Tibial nerve (tissue), 3 donors: Measurements from ENCODE around the gene MYADML2.

Experiments used
- POLR2A ChIP-seq, 2 donors: fragments of 450-650 bp; IDR thresholded peaks; one replicate each; pipeline ENCODE4 v1.6.1; 2017; ENCODE audit warnings: antibody characterized with exemption in 2 of 2, mild to moderate bottlenecking in 2 of 2, moderate library complexity in 2 of 2
- TF ChIP-seq, protein P1 (sequence below), 5 experiments: fragments of 200-600 bp in 3 of 5; fragments of 450-650 bp in 2 of 5; sonication (generic) in 3 of 5; IDR thresholded peaks; one replicate each; pipeline ENCODE4 v1.5.1; 2016 to 2019; ENCODE audit warnings: antibody characterized with exemption in 5 of 5, mild to moderate bottlenecking in 3 of 5, moderate library complexity in 2 of 5

DNA sequence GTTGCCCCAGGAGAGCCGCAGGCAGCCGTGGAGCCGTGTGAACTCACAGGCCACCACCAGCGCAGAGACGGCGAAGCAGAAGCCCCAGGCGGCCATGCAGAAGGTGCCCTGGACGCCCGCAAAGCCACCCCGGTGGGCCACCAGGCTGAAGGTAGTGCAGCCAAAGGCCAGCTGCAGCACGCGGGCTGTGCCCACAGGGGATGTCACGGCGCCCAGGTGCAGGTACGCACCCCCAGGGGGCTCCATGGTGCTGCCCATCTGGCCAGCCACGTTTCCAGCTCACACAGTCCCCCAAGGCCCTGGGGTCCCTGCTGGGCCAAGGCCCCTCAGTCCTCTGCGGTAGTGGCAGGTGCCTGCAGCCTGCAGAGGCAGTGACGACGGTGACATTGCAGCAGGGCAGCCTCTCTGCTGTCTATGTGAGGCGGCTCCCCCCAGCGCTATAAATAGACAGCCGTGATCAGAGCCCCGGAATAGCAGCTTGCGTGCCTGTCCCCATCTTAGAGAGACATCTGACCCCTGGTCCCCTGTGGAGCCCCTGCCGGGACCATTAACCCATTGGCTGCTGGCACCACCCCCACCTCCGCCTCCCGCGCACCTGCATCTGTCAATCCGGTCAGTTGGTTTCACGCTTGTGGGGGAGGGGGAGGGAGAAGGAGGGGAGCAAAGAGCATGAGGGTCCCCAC, 5.4 kb downstream of the MYADML2 start:
- TF ChIP-seq, protein P1, sequence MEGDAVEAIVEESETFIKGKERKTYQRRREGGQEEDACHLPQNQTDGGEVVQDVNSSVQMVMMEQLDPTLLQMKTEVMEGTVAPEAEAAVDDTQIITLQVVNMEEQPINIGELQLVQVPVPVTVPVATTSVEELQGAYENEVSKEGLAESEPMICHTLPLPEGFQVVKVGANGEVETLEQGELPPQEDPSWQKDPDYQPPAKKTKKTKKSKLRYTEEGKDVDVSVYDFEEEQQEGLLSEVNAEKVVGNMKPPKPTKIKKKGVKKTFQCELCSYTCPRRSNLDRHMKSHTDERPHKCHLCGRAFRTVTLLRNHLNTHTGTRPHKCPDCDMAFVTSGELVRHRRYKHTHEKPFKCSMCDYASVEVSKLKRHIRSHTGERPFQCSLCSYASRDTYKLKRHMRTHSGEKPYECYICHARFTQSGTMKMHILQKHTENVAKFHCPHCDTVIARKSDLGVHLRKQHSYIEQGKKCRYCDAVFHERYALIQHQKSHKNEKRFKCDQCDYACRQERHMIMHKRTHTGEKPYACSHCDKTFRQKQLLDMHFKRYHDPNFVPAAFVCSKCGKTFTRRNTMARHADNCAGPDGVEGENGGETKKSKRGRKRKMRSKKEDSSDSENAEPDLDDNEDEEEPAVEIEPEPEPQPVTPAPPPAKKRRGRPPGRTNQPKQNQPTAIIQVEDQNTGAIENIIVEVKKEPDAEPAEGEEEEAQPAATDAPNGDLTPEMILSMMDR (IDR thresholded peaks at IDR 0.05), result no peak
- TF ChIP-seq POLR2A (IDR thresholded peaks at IDR 0.05), result no peak
